Right hindlimb (tissue), 1 donor: ENCODE results near the gene SVIL.
A peak's percentile ranks its signal among the peaks of the same experiment; 100 is the strongest.
"Not testable (repeated sequence)": the region's sequence is repeated elsewhere in the genome, so short reads cannot be mapped to it uniquely, and the experiment has no call there.

ENCODE experiments used
- DNase-seq: peaks from one replicate; pipeline ENCODE4 v3.0.0-alpha.2; 2018

Gene SVIL

DNA sequence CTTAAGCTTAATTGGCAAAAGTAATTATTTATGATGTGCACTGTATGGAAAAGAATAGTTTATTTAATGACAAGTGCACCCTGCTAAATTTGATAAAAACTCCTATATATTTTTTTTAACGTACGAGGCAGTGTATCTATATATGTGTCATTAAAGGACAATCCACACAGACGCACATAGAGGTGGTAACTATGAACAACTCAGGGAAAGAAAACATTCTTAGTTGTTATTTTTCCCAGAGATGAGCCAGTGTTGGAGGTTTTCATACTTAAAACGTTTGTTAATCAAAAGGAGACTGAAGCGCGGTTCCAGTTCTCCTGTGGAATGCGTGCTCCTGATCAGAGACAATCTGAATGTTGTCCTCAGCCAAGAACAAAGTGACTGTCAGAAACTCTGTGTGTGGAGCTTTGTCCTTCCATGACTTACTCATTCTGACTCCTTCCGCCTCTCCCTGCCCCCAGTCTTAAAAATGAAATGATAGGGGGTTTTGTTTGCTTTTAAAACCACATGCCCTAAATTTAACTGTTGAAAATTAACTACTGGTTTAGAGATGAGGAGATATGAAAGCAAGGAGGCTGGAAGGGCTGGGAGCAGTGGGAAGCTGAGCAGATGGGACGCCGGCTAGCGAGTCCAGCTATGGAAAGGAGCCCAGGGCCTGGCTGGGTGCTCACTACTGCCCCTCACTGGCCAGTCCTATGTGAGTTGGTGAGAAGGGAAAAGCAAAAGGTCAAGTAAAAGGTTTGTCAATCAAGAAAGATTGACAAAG lies 99.6 kb downstream of the SVIL start:
- DNase-seq, result peak; percentile 55

DNA sequence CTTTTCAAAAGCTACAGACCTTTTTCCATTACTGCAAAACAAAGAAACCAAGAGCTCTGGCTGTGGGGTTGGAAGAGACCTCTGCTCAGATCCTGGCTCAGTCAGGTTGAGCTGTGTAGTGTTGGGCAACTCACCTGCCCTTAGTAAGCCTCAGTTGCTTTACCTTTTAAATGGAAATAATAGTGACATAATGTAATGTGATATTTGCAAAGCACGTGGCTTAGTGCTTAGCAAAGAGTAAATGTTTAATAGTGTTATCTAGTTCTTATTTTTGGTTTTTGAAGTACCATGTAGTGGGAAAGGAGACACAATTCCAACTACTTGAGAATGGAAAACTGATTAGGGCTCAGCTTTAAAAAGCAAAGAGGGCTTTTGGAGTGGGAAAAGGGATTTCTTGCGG lies 100.2 kb downstream of the SVIL start:
- DNase-seq, result no peak

- DNase-seq, result no peak
Measured at GRCh38 chr10:29533696-29534285, 101.0 kb downstream of the SVIL start.

DNA sequence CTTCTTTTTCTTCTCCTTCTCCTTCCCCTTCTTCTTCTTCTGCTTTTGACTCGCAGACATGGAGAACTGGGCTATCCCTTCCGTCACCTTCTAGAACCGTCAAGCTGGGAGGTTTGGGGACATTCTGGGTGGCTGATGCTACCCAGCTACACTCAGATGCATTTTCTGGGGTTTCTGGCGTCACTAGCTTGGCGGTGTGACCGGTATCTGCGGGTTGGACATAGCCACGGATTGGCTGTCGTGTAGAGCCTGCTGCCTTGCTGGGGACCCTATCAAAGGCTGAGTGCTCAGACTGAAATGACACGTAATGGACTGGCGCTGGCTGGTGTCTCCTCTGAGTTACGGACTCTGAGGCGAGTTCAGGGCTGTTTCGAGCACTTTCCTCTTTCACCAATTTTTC lies 101.7 kb downstream of the SVIL start:
- DNase-seq, result no peak

DNA sequence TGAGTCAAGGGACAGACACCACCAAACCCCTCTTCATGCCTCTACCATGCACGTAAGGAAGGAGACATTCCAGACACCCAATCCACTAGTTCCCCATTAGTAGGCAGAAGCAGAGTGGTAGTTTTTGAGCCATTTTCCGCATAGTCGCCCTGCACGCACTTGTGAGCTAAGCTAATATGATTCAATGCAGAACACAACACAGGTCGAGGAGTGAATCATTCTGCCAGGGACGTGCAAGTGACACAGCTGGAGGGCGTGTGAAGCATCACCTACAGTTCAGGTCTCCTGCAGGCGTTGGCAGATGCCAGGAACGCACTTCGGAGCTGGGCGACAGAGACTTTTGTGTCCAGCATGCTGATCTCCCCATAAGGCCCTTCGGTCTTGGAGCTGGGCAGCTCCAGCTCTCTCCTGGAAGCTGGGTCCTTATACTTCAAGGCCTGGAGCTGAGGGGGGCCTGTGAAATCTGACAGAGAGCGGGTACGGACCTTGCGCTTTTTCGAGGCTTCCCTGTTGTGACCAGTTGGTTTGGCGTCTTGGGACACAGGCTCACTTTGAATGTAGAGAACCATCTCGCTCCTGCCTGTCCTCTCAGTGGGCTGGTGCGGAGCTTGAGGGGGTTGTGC lies 102.4 kb downstream of the SVIL start:
- DNase-seq, result no peak

DNA sequence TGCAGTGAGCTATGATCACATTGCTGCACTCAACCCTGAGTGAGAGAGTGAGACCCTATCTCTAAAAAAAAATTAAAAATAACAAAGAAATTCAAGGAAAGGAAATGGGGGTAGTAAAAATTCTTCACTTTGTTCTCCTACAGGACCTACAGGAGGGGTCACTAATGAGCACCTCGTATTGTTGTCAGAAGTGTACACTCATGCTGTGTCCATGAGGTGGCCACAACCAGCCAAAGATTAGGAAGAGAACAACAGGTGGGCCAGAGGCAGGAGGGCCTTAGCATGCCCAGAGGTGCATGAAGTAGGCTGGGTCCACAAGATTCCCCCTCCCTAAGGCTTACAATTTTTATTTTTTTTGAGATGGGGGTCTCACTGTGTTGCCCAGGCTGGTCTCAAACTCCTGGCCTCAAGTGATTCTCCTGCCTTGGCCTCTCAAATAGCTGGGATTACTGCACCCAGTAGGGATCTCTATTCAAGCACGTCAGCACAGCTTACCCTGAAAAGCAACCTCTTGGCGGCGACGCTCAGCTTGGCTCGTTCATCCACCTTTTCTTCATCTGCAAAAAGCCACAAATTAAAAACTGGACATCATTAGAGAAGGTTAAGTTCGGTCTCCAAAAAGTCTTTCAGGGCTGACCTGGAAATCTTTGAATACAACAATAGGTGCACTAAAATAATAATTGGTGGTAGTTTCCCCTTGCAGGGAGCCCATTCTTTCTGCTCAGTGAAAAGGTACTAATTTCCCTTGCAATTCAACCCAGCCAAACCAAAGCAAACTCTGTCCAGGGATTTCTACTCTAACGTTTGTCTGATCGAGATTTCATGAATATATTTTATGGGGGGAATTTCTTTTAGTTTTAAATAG lies 104.4 kb downstream of the SVIL start:
- DNase-seq, result no peak

- no peak for DNase-seq
Measured at GRCh38 chr10:29529146-29529545, 105.6 kb downstream of the SVIL start.

- no peak for DNase-seq
Measured at GRCh38 chr10:29525762-29526161, 109.0 kb downstream of the SVIL start.

GRCh38 chr10:29524720-29525119 lies 110.1 kb downstream of the SVIL start:
- no peak for DNase-seq

DNA sequence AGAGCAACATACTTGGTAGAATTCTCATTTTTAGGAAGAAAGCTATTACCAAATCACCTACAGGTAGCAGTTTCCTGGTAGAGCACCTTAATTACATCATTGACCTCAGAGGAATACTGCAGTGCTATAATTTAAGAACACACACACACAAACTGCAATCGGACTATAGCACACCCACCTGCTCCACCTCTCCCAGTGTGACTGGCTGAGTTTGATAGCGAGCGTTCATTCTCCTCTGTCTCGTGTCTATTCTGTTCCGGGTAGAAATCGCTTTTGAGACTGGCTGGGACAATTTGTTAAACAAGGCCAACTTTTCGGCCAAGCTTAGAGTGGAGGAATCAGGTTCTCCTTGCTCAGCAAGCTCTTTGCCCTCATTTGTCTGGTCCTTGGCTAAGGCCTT lies 110.5 kb downstream of the SVIL start:
- no peak for DNase-seq

GRCh38 chr10:29522918-29523317 lies 111.9 kb downstream of the SVIL start:
- no peak for DNase-seq

GRCh38 chr10:29522061-29522855 lies 112.5 kb downstream of the SVIL start:
- DNase-seq, result peak; percentile 39

GRCh38 chr10:29519659-29520058 lies 115.1 kb downstream of the SVIL start:
- no peak for DNase-seq

GRCh38 chr10:29517352-29517923 lies 117.3 kb downstream of the SVIL start:
- DNase-seq, result no peak

DNA sequence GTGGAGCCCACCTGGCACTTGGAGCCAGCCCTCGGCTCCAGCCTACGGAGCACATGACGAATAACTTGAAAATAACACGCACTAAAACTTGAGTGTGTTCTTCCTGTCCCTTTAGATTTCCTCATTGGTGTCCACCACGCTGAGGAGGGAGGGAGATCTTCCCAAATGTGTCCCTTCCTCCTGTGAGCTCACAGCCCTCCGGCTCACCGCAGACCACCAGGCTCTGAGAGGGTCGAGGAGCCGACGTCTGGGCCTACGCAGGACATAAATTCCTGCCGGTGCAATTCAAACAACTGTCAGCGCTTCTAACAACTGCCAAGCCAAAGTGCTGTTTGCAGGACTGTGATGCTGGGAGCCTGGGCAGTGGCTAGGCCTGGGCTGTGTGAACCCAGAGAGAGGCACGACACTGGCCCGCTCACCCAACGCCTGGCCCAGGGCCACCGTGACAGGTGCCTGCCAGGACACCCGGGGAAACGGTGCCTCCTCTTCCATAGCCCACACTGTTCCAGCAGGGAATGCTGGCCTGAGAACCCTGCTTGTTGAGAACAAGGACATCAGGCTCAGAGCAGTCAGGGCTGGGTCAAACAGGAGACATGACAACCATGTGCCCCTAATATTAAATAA lies 118.3 kb downstream of the SVIL start:
- DNase-seq, result peak; percentile 69

DNA sequence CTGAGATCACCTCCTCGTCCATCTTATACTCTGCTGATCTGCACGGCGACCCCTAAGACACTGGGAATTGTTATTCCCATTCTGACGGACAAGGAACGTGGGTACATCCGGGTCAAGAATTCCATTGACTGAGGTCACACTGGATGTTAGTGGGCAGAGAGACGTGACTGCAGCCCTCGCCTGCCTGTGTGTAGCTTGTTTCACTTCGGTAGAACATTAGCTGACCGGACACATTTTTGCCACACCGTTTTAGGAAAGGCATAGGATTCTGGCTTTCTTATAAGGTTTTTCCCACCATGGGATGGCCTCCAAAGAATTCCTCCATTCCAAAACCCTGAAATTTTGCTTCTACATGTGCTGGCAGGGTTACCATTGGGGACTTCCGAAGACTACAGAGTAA lies 118.9 kb downstream of the SVIL start:
- DNase-seq, result not testable (repeated sequence)

DNA sequence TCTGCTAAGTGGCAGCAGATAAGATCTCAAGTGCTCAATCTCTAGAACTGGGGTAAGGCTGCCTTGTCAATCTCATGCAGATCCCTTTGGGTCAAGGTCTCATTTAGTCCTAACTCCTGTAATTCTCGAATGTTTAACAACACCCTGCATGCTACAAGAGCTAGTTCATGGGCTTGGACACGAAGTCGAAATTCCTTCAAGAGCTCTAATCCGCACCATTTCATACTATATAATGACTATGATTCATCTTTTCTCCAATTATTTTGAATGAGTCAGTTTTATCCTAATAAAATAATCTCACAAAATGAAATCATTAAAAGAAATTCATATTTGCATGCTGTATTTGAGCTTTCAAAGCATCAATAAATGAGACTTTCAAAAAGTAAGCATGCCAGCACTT lies 119.7 kb downstream of the SVIL start:
- not testable (repeated sequence) for DNase-seq

DNA sequence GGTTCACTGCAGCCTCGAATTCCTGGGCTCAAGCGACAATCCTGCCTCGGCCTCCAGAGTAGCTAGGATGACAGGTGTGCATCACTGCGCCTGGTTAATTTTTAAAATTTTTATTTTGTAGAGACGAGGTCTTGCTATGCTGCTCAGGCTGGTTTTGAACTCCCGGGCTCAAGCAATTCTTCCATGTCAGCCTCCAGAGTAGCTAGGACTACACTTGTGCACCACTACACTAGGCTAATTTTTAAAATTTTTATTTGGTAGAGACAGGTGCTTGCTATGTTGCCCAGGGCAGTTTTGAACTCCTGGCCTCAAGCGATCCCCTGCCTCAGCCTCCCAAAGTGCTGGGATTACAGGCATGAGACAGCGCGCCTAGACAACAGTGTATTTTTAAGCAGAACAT lies 120.5 kb downstream of the SVIL start:
- DNase-seq, result no peak

DNA sequence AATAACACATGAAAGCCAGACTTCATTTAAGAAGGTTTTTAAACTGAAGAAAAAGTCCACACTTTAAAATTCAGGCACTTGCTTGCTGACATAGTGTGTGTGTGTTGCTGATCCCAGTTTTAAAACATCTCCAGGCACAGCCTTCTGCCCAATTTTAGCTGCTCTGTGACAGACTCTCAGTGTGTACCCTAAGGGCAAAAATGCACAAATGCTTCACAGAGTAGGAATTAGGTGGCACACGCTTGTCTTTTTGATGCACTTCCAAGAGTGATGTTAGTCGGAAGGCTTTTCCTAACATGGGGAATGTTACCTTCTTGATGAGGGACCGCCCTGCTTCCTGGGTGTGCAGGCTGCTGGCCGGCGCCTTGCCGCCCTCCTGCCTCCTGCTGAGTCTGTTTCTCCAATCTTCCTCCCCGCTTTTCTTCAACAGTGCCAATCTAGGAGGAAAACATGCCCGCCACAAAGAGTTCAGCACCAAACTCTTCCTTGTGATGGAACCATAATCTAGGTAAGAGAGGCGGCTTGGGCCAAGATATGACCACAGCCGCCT lies 122.3 kb downstream of the SVIL start:
- DNase-seq, result no peak

DNA sequence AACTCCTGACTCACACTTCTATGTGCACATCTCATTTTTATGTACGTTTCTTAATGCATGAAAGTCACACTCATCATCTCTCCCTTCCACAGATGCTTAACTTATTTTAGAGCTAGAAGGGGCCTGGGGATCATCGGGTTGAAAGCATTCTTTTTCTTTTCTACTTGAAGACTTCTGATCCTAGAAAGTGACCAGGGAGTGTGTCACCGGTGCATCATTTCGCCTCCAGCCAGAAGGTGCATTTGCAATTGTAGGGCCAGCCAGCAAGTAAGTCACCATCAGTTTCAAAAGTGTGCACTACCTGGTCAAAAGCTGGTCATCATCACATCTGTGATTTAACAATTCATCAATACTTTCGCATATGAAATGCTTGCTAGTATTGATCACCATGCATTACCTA lies 123.0 kb downstream of the SVIL start:
- DNase-seq, result not testable (repeated sequence)

- DNase-seq, result not testable (repeated sequence)
Measured at GRCh38 chr10:29510483-29511157, 124.2 kb downstream of the SVIL start.
